WTC11 (cell line): Measurements from ENCODE around the gene CDNF. TPM values are rescaled to one million over a fixed set of nuclear protein-coding genes. Genes with fewer than 3 reads are reported as not detected.
A peak's percentile ranks its signal among the peaks of the same experiment; 100 is the strongest.

Experiments
- ATAC-seq: fragments of 200-7000 bp; cut with Tn5 transposase; 2 replicates; pipeline ENCODE4 v1.10.0; 2021; ENCODE audit warnings: mild to moderate bottlenecking, moderate library complexity
- CTCF ChIA-PET: fragments of 300-600 bp; sonication (Branson Sonifier 250); formaldehyde crosslinking; loops from one replicate; lab custom pipeline; 2021; ENCODE audit warnings: antibody characterized with exemption; lab: Charles Lee
- POLR2A ChIA-PET: fragments of 350-600 bp; sonication (Branson Sonifier 250); formaldehyde crosslinking; loops from one replicate; lab custom pipeline; 2021; ENCODE audit warnings: antibody characterized with exemption; lab: Charles Lee
- DNase-seq: peaks from one replicate; pipeline ENCODE4 v3.0.0; 2021; ENCODE audit warnings: low spot score
- H3K27ac Mint-ChIP-seq: 2 replicates; pipeline ENCODE4 v1.8.0; 2021; ENCODE audit warnings: mixed read lengths
- H3K27me3 Mint-ChIP-seq: 2 replicates; pipeline ENCODE4 v1.8.0; 2021; ENCODE audit warnings: low read depth, mild to moderate bottlenecking, moderate library complexity, mixed read lengths
- H3K36me3 Mint-ChIP-seq: 2 replicates; pipeline ENCODE4 v1.8.0; 2021; ENCODE audit warnings: mixed read lengths
- H3K4me1 Mint-ChIP-seq: 2 replicates; pipeline ENCODE4 v1.8.0; 2022; ENCODE audit warnings: mixed read lengths
- H3K4me3 Mint-ChIP-seq: 2 replicates; pipeline ENCODE4 v1.8.0; 2021; ENCODE audit warnings: mild to moderate bottlenecking, moderate library complexity, mixed read lengths
- H3K9me3 Mint-ChIP-seq: 2 replicates; pipeline ENCODE4 v1.8.0; 2021; ENCODE audit warnings: mixed read lengths
- CDX4 ChIP-seq: fragments of 250-450 bp; sonication (Bioruptor Pico); IDR thresholded peaks from 2 replicates; pipeline ENCODE4 v1.9.0; 2021; ENCODE audit warnings: moderate library complexity, mild to moderate bottlenecking, inconsistent platforms, borderline replicate concordance
- E2F1 ChIP-seq: sonication (generic); formaldehyde crosslinking; IDR thresholded peaks from 2 replicates; pipeline ENCODE4 v1.8.0; 2022; ENCODE audit warnings: mild to moderate bottlenecking, missing genetic modification reagents
- ETV6 ChIP-seq: sonication (generic); formaldehyde crosslinking; IDR thresholded peaks from 2 replicates; pipeline ENCODE4 v1.8.1; 2022; ENCODE audit warnings: mild to moderate bottlenecking, missing genetic modification reagents
- GRHL2 ChIP-seq: fragments of 250-450 bp; sonication (Bioruptor Pico); IDR thresholded peaks from 2 replicates; pipeline ENCODE4 v1.8.0; 2022; ENCODE audit warnings: mild to moderate bottlenecking, moderate library complexity; ENCODE audit not compliant: insufficient replicate concordance, severe bottlenecking
- JAZF1 ChIP-seq: fragments of 250-450 bp; sonication (Bioruptor Pico); IDR thresholded peaks from 2 replicates; pipeline ENCODE4 v1.9.0; 2021; ENCODE audit warnings: moderate library complexity, mild to moderate bottlenecking, inconsistent platforms
- NFYB ChIP-seq: sonication (generic); formaldehyde crosslinking; conservative IDR thresholded peaks from 2 replicates; pipeline ENCODE4 v1.8.0; 2022; ENCODE audit warnings: low read depth, missing genetic modification reagents
- NR1H2 ChIP-seq: sonication (generic); formaldehyde crosslinking; IDR thresholded peaks from 2 replicates; pipeline ENCODE4 v1.9.0; 2021; ENCODE audit warnings: mild to moderate bottlenecking, moderate library complexity, missing genetic modification reagents
- SMAD4 ChIP-seq: sonication (generic); formaldehyde crosslinking; IDR thresholded peaks from 2 replicates; pipeline ENCODE4 v1.8.0; 2022; ENCODE audit warnings: mild to moderate bottlenecking, missing genetic modification reagents
- TCF7 ChIP-seq: sonication (generic); formaldehyde crosslinking; IDR thresholded peaks from 2 replicates; pipeline ENCODE4 v1.8.0; 2022; ENCODE audit warnings: mild to moderate bottlenecking, low read depth, missing genetic modification reagents, moderate library complexity
- TEAD1 ChIP-seq: sonication (generic); formaldehyde crosslinking; IDR thresholded peaks from 2 replicates; pipeline ENCODE4 v1.8.0; 2022; ENCODE audit warnings: mild to moderate bottlenecking, missing genetic modification reagents
- ZNF121 ChIP-seq: sonication (generic); formaldehyde crosslinking; IDR thresholded peaks from 2 replicates; pipeline ENCODE4 v1.8.0; 2023; ENCODE audit warnings: missing genetic modification reagents
- ZNF219 ChIP-seq: sonication (generic); formaldehyde crosslinking; IDR thresholded peaks from 2 replicates; pipeline ENCODE4 v1.8.0; 2023; ENCODE audit warnings: missing genetic modification reagents, mild to moderate bottlenecking, borderline replicate concordance
- ZNF396 ChIP-seq: fragments of 250-450 bp; sonication (Bioruptor Pico); IDR thresholded peaks from 2 replicates; pipeline ENCODE4 v1.8.0; 2021; ENCODE audit warnings: mild to moderate bottlenecking, moderate library complexity, borderline replicate concordance
- ZNF512 ChIP-seq: sonication (generic); formaldehyde crosslinking; IDR thresholded peaks from 2 replicates; pipeline ENCODE4 v1.8.1; 2022; ENCODE audit warnings: missing genetic modification reagents, borderline replicate concordance
- ZNF532 ChIP-seq: fragments of 250-450 bp; sonication (Bioruptor Pico); IDR thresholded peaks from 2 replicates; pipeline ENCODE4 v1.9.0; 2021; ENCODE audit warnings: mild to moderate bottlenecking, borderline replicate concordance
- ZNF671 ChIP-seq: fragments of 250-450 bp; sonication (Bioruptor Pico); IDR thresholded peaks from 2 replicates; pipeline ENCODE4 v1.8.0; 2021; ENCODE audit warnings: mild to moderate bottlenecking
- ZSCAN18 ChIP-seq: fragments of 250-450 bp; sonication (Bioruptor Pico); IDR thresholded peaks from 2 replicates; pipeline ENCODE4 v2.1.2; 2022; ENCODE audit warnings: mild to moderate bottlenecking, moderate library complexity
- total RNA-seq: library from RNA; stranded (reverse); gene quantifications from 3 replicates; pipeline ENCODE4 v1.2.3, GENCODE V29; 2021
- TF ChIP-seq, protein P1 (sequence below): sonication (generic); formaldehyde crosslinking; IDR thresholded peaks from 2 replicates; pipeline ENCODE4 v1.8.1; 2022; ENCODE audit warnings: mild to moderate bottlenecking, moderate library complexity, missing genetic modification reagents

Gene CDNF
- total RNA-seq, 1 experiment from 2014 or later = 1.4 TPM

DNA sequence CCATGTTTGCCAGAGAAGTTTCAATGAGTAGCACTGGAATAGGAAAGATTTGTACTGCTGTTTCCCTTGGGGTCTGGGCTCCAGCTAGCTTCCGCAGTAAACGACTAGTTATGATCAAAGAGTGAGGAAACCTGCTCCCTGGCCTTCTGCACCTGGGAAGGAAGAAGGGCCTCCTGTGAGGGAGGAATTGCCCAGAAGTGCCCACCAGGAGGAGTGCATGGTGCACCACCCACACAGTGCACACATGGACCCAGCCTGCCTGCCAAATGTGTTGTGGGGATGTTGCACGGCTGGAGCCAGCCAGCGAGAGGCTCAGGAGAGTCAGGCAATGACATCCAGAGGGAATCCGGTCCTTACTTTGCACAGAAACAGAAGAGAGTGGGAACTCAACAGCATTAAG lies 36.1 kb downstream of the CDNF start:
- TF ChIP-seq ZNF396 (CRISPR knock-in tag) (no peak), ETV6 (no peak)
- CTCF ChIA-PET = interaction anchor here (1.3 kb wide), 1 partner anchor 264 kb away, joined by 3 read pairs; no protein-coding TSS in a partner anchor

GRCh38 chr10:14800397-14800796 lies 37.4 kb downstream of the CDNF start:
- Mint-ChIP-seq H3K4me3 (no peak overlapping the region), H3K27ac (no peak overlapping the region), H3K27me3 (no peaks in the 10 kb centered on the region), H3K4me1 (no peaks in the 10 kb centered on the region), H3K36me3 (no peaks in the 10 kb centered on the region), H3K9me3 (0 out of 2 replicates have a peak, but pooled peaks cover 4% of the 10 kb centered on the region)
- ChIA-PET POLR2A (no interaction called here), CTCF (interaction anchor here (1.3 kb wide), 1 partner anchor 263 kb away, joined by 3 read pairs; no protein-coding TSS in a partner anchor)
- DNase-seq (no peak), ATAC-seq (no peak)
- TF ChIP-seq ZNF121 (CRISPR knock-in tag) (no peak), ZNF219 (CRISPR knock-in tag) (no peak), TEAD1 (no peak), ZNF512 (no peak), E2F1 (CRISPR knock-in tag) (no peak), JAZF1 (no peak), ZNF532 (CRISPR knock-in tag) (no peak), CDX4 (CRISPR knock-in tag) (no peak), NR1H2 (CRISPR knock-in tag) (no peak), NFYB (no peak)

More for the DNA sequence above, 36.1 kb downstream of the CDNF start:
- Mint-ChIP-seq H3K4me3 (no peak overlapping the region), H3K4me1 (no peaks in the 10 kb centered on the region), H3K27ac (no peak overlapping the region), H3K36me3 (no peaks in the 10 kb centered on the region), H3K9me3 (0 out of 2 replicates have a peak, but pooled peaks cover 4% of the 10 kb centered on the region), H3K27me3 (no peaks in the 10 kb centered on the region)
- POLR2A ChIA-PET = interaction anchor here (0.6 kb wide), 2 partner anchors 101 to 1044 kb away, joined by 5 to 7 read pairs; no protein-coding TSS in a partner anchor
- ATAC-seq = peak; percentile 74
- DNase-seq = peak; percentile 21

- DNase-seq (no peak), ATAC-seq (no peak)
- no peaks in the 10 kb centered on the region for H3K36me3 Mint-ChIP-seq
- POLR2A ChIA-PET = no interaction called here
- CTCF ChIA-PET = no interaction called here
- H3K4me3 Mint-ChIP-seq = no peak overlapping the region
- H3K27me3 Mint-ChIP-seq = no peaks in the 10 kb centered on the region
- 0 out of 2 replicates have a peak, but pooled peaks cover 4% of the 10 kb centered on the region for H3K9me3 Mint-ChIP-seq
- H3K4me1 Mint-ChIP-seq = no peaks in the 10 kb centered on the region
- no peak overlapping the region for H3K27ac Mint-ChIP-seq
- TF ChIP-seq ZSCAN18 (CRISPR knock-in tag) (no peak), TCF7 (CRISPR knock-in tag) (no peak), SMAD4 (no peak), ZNF671 (CRISPR knock-in tag) (no peak), GRHL2 (CRISPR knock-in tag) (no peak), ETV6 (no peak)
- TF ChIP-seq, protein P1, sequence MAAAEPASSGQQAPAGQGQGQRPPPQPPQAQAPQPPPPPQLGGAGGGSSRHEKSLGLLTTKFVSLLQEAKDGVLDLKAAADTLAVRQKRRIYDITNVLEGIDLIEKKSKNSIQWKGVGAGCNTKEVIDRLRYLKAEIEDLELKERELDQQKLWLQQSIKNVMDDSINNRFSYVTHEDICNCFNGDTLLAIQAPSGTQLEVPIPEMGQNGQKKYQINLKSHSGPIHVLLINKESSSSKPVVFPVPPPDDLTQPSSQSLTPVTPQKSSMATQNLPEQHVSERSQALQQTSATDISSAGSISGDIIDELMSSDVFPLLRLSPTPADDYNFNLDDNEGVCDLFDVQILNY (CRISPR knock-in tag) = no peak
These were observed 39.2 kb downstream of the CDNF start for GRCh38 chr10:14798636-14799035.
